Measurements from ENCODE around the gene NR4A3.

Gene NR4A3

GRCh38 chr9:99811598-99812383 lies 9.9 kb upstream of the NR4A3 start:
- no peak overlapping the region for H3K4me3 ChIP-seq (ENCODE audit: low read length)
- DNase-seq (ENCODE audit: low read depth, low spot score), result no peak

- no peak overlapping the region for H3K4me3 ChIP-seq (ENCODE audit: low read length)
- DNase-seq (ENCODE audit: low read depth, low spot score), result no peak
Measured at GRCh38 chr9:99813739-99814138, 7.9 kb upstream of the NR4A3 start.

- no peak for DNase-seq (ENCODE audit: low read depth, low spot score)
Measured at GRCh38 chr9:99814359-99814758, 7.3 kb upstream of the NR4A3 start.

GRCh38 chr9:99816392-99816791 lies 5.3 kb upstream of the NR4A3 start:
- DNase-seq (ENCODE audit: low read depth, low spot score), result no peak

More at GRCh38 chr9:99814359-99814758, 7.3 kb upstream of the NR4A3 start:
- no peak overlapping the region for H3K4me3 ChIP-seq (ENCODE audit: low read length)

GRCh38 chr9:99818500-99818899 lies 3.2 kb upstream of the NR4A3 start:
- DNase-seq (ENCODE audit: low read depth, low spot score), result no peak
- H3K4me3 ChIP-seq (ENCODE audit: low read length), result peak overlapping the region; percentile 79

More at GRCh38 chr9:99816392-99816791, 5.3 kb upstream of the NR4A3 start:
- no peak overlapping the region for H3K4me3 ChIP-seq (ENCODE audit: low read length)

- H3K4me3 ChIP-seq (ENCODE audit: low read length), result peak overlapping the region; percentile 79
- peak; percentile 86 for DNase-seq (ENCODE audit: low read depth, low spot score)
Measured at GRCh38 chr9:99819123-99819855, 2.4 kb upstream of the NR4A3 start.

- H3K4me3 ChIP-seq (ENCODE audit: low read length), result peak overlapping the region; percentile 81
- peak; percentile 93 for DNase-seq (ENCODE audit: low read depth, low spot score)
Measured at GRCh38 chr9:99819856-99820684, 1.6 kb upstream of the NR4A3 start.

GRCh38 chr9:99820685-99821395 lies 845 bp upstream of the NR4A3 start:
- peak; percentile 38 for DNase-seq (ENCODE audit: low read depth, low spot score)
- peak overlapping the region; percentile 81 for H3K4me3 ChIP-seq (ENCODE audit: low read length)

- H3K4me3 ChIP-seq (ENCODE audit: low read length), result peak overlapping the region; percentile 81
- DNase-seq (ENCODE audit: low read depth, low spot score), result peak; percentile 32
Measured at GRCh38 chr9:99822109-99822805, 572 bp downstream of the NR4A3 start.

GRCh38 chr9:99822806-99823591 lies 1.3 kb downstream of the NR4A3 start:
- no peak for DNase-seq (ENCODE audit: low read depth, low spot score)
- H3K4me3 ChIP-seq (ENCODE audit: low read length), result peak overlapping the region; percentile 81

- DNase-seq (ENCODE audit: low read depth, low spot score), result no peak
- peak overlapping the region; percentile 81 for H3K4me3 ChIP-seq (ENCODE audit: low read length)
Measured at GRCh38 chr9:99823681-99824377, 2.1 kb downstream of the NR4A3 start.

GRCh38 chr9:99824378-99825171 lies 2.9 kb downstream of the NR4A3 start:
- DNase-seq (ENCODE audit: low read depth, low spot score), result no peak
- H3K4me3 ChIP-seq (ENCODE audit: low read length), result peak overlapping the region; percentile 81

- no peak overlapping the region for H3K4me3 ChIP-seq (ENCODE audit: low read length)
- DNase-seq (ENCODE audit: low read depth, low spot score), result no peak
Measured at GRCh38 chr9:99825172-99826046, 3.7 kb downstream of the NR4A3 start.

- H3K4me3 ChIP-seq (ENCODE audit: low read length), result no peak overlapping the region
- no peak for DNase-seq (ENCODE audit: low read depth, low spot score)
Measured at GRCh38 chr9:99826579-99826978, 4.9 kb downstream of the NR4A3 start.

GRCh38 chr9:99827244-99827643 lies 5.6 kb downstream of the NR4A3 start:
- DNase-seq (ENCODE audit: low read depth, low spot score), result no peak

GRCh38 chr9:99828054-99828416 lies 6.3 kb downstream of the NR4A3 start:
- H3K4me3 ChIP-seq (ENCODE audit: low read length), result no peak overlapping the region
- no peak for DNase-seq (ENCODE audit: low read depth, low spot score)

More at GRCh38 chr9:99827244-99827643, 5.6 kb downstream of the NR4A3 start:
- no peak overlapping the region for H3K4me3 ChIP-seq (ENCODE audit: low read length)
